A673 (cell line): ENCODE data around the gene IDH2. TPM values are rescaled to one million over a fixed set of nuclear protein-coding genes. Genes with fewer than 3 reads are reported as not detected.

Experiments used
- BruUV-seq: library from RNA; stranded (reverse); fragments of 400-500 nt; replicated peaks from 2 replicates; lab custom pipeline; 2021; lab: Mats Ljungman, UMichigan
- CTCF ChIA-PET: fragments of 300-600 bp; sonication (Branson Sonifier 250); formaldehyde crosslinking; loops from one replicate; lab custom pipeline; 2022; ENCODE audit warnings: antibody characterized with exemption; lab: Charles Lee
- POLR2A ChIA-PET: fragments of 300-600 bp; sonication (Branson Sonifier 250); formaldehyde crosslinking; loops from one replicate; lab custom pipeline; 2022; ENCODE audit warnings: antibody characterized with exemption; ENCODE audit not compliant: low non-redundant PET; lab: Charles Lee
- DNase-seq: peaks from one replicate; pipeline ENCODE4 v3.0.0-alpha.2; 2015; ENCODE audit warnings: low spot score
- H3K27ac ChIP-seq: fragments of 200-600 bp; sonication (generic); 2 replicates; pipeline ENCODE4 v1.5.1; 2016; ENCODE audit warnings: mixed run types, low read depth, mild to moderate bottlenecking, mixed read lengths, antibody characterized with exemption, low read length; ENCODE audit not compliant: poor library complexity, severe bottlenecking
- H3K27me3 ChIP-seq: fragments of 200-600 bp; sonication (generic); replicated peaks from 2 replicates; pipeline ENCODE4 v1.6.1; 2017; ENCODE audit warnings: mixed run types, low read depth, mild to moderate bottlenecking, mixed read lengths, antibody characterized with exemption, low read length; ENCODE audit not compliant: insufficient read depth, poor library complexity
- H3K36me3 ChIP-seq: fragments of 200-600 bp; sonication (generic); 2 replicates; pipeline ENCODE4 v1.6.1; 2016; ENCODE audit warnings: mixed run types, mild to moderate bottlenecking, mixed read lengths, antibody characterized with exemption, low read length; ENCODE audit not compliant: insufficient read depth, poor library complexity, severe bottlenecking
- H3K4me1 ChIP-seq: fragments of 200-600 bp; sonication (generic); 2 replicates; pipeline ENCODE4 v1.6.1; 2017; ENCODE audit warnings: mixed run types, mild to moderate bottlenecking, mixed read lengths, antibody characterized with exemption, low read length; ENCODE audit not compliant: insufficient read depth, poor library complexity, severe bottlenecking
- H3K4me3 ChIP-seq: fragments of 200-600 bp; sonication (generic); 2 replicates; pipeline ENCODE4 v1.5.1; 2016; ENCODE audit warnings: low read depth, mixed run types, mild to moderate bottlenecking, mixed read lengths, low read length; ENCODE audit not compliant: poor library complexity, severe bottlenecking
- H3K9me3 ChIP-seq: fragments of 200-600 bp; sonication (generic); 2 replicates; pipeline ENCODE4 v1.6.1; 2016; ENCODE audit warnings: mixed run types, low read depth, mild to moderate bottlenecking, mixed read lengths, antibody characterized with exemption, low read length; ENCODE audit not compliant: poor library complexity, severe bottlenecking
- EZH2 ChIP-seq: fragments of 200-600 bp; sonication (generic); IDR thresholded peaks from 2 replicates; pipeline ENCODE4 v1.6.1; 2017; ENCODE audit warnings: borderline replicate concordance, low read depth, mild to moderate bottlenecking, mixed read lengths, antibody characterized with exemption, low read length; ENCODE audit not compliant: poor library complexity, severe bottlenecking
- intact Hi-C: fragments of 100-400 bp; cut with micrococcal nuclease; formaldehyde crosslinking; loops from one replicate; pipeline ENCODE4 v1.10.0; 2022; ENCODE audit not compliant: unreplicated experiment
- total RNA-seq: library from RNA; stranded (reverse); gene quantifications from 2 replicates; pipeline ENCODE4 v1.2.3, GENCODE V29; 2021
- TF ChIP-seq, protein P1 (sequence below): fragments of 300-800, 200-600 bp; sonication (generic); conservative IDR thresholded peaks from 2 replicates; pipeline ENCODE4 v1.5.1; 2017; ENCODE audit warnings: low read depth, mild to moderate bottlenecking, antibody characterized with exemption, low read length, moderate library complexity, mixed read lengths

IDH2 gene
- total RNA-seq, 1 experiment from 2014 or later: 99.0 TPM

DNA sequence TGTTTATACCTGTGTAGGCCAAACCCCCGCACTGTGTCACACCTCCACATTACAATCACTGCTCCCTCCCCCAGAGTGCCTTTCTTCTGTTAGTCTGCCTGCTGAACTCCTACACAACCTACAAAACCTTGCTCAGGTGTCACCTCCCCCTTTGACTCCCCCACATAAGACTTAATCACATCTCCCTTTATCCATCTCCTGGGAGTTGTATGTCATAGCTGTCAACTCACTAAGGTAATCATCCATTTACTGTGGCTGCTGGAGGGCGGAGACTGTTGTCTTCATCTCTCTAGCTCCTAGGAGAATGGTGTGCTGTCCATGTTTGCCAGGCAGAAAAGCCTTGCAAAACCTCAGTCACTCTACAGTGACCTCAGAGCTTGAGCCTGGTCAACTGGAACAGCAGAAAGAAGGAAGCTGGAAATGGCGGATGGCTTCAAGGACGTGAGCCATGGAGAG is 57.3 kb downstream of the IDH2 start:
- no peaks in the 10 kb centered on the region for H3K36me3 ChIP-seq
- BruUV-seq: no TSS peak
- intact Hi-C loops: no loop called here
- no peak for TF ChIP-seq EZH2
- TF ChIP-seq, protein P1, sequence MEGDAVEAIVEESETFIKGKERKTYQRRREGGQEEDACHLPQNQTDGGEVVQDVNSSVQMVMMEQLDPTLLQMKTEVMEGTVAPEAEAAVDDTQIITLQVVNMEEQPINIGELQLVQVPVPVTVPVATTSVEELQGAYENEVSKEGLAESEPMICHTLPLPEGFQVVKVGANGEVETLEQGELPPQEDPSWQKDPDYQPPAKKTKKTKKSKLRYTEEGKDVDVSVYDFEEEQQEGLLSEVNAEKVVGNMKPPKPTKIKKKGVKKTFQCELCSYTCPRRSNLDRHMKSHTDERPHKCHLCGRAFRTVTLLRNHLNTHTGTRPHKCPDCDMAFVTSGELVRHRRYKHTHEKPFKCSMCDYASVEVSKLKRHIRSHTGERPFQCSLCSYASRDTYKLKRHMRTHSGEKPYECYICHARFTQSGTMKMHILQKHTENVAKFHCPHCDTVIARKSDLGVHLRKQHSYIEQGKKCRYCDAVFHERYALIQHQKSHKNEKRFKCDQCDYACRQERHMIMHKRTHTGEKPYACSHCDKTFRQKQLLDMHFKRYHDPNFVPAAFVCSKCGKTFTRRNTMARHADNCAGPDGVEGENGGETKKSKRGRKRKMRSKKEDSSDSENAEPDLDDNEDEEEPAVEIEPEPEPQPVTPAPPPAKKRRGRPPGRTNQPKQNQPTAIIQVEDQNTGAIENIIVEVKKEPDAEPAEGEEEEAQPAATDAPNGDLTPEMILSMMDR: no peak
- no peak overlapping the region for H3K4me3 ChIP-seq
- no peak overlapping the region for H3K27ac ChIP-seq
- no peak for DNase-seq
- ChIA-PET CTCF (no interaction called here), POLR2A (no interaction called here)
- no peaks in the 10 kb centered on the region for H3K27me3 ChIP-seq
- no peaks in the 10 kb centered on the region for H3K4me1 ChIP-seq
- H3K9me3 ChIP-seq: no peaks in the 10 kb centered on the region

DNA sequence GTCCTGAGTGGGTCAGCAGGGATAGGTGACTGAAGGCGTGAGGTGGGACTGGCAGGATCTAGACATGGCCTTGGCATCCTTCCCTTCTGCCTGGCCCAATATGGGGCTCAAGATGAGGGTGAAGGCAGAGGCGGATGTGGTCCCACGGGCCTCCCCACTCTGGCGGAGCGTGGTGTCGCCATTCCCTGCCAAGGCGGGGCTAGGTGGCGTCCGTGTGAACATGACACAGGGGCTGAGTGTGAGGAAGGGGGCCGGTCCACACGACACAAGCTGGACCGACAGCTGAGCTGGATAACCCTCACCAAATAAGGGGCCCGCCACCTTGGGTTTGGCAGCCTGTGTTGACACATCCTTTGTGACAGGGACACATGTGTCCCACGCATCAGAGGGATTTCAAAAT is 58.1 kb downstream of the IDH2 start:
- Histone ChIP-seq H3K36me3 (no peaks in the 10 kb centered on the region), H3K4me3 (no peak overlapping the region), H3K4me1 (no peaks in the 10 kb centered on the region), H3K9me3 (no peaks in the 10 kb centered on the region), H3K27ac (no peak overlapping the region), H3K27me3 (no peaks in the 10 kb centered on the region)
- TF ChIP-seq, protein P1: no peak
- TF ChIP-seq EZH2: no peak
- ChIA-PET CTCF (no interaction called here), POLR2A (no interaction called here)
- intact Hi-C loops: no loop called here
- DNase-seq: no peak
- BruUV-seq: no TSS peak

DNA sequence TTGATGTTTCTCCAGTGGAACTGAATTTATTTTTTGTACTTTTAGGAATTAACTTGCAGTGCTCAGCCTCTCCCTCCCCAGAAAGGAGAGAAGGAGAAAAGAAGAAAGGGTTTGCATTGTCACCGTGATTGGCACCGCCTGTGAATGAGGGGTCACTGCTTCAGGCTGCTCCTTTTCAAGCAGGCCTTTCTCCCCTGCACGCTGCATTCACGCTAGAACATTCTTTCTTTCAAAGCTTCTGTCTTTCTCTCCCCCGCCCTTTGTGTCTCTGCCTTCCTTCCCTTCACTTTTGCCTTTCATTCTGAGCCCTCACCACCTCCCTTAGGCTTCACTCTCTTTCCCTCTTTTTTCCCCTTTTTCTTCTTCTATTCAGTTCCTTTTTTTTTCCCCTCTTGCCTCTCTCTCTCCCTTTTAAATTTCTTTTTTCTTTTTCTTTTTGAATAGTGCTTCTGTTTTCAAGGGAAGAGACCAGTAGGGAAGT is 58.7 kb downstream of the IDH2 start:
- Histone ChIP-seq H3K4me3 (no peak overlapping the region), H3K9me3 (no peaks in the 10 kb centered on the region), H3K36me3 (no peaks in the 10 kb centered on the region), H3K27ac (no peak overlapping the region), H3K4me1 (no peaks in the 10 kb centered on the region), H3K27me3 (no peaks in the 10 kb centered on the region)
- ChIA-PET POLR2A (no interaction called here), CTCF (no interaction called here)
- intact Hi-C loops: no loop called here
- no peak for DNase-seq
- BruUV-seq: no TSS peak
- TF ChIP-seq, protein P1: no peak
- no peak for TF ChIP-seq EZH2
